RCC 7860 (cell line): ENCODE results near the gene MESP1.

Experiments
- DNase-seq: peaks from one replicate; pipeline ENCODE4 v3.0.0-alpha.2; 2015; ENCODE audit warnings: low spot score
- FAIRE-seq: peaks from 2 replicates; lab custom pipeline; 2012; peaks lifted over from hg19 to GRCh38; lab: Jason Lieb, UNC

Gene MESP1

DNA sequence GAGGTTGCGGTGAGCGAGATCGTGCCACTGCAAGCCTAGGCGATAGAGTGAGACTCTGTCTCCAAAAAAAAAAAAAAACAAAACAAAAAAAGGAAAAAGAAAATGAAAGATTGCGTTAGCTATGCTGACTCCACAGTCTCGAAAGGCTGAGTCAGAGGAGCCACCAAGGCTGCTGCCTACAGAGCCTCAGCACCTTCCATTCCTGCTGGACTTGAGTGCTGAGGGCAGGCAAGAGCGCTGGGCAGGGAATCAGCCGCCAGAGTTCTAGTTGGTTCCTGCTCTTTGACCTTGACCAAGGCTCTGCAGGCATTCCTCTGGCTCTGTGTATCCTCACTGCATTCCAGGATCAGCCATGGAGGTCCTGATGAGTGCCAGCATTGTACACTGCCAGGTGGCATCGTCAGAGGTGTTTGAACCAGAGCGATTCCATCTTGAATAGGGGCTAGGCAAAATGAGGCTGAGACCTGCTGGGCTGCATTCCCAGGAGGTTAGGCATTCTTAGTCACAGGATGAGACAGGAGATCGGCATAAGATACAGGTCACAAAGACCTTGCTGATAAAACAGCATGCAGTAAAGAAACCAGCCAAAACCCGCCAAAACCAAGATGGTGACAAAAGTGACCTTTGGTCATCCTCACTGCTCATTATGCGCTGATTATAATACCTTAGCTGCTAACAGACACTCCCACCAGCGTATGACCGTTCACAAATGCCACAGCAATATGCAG is 31.0 kb upstream of the MESP1 start:
- DNase-seq (peak; percentile 71), FAIRE-seq (peak; percentile 18)

DNA sequence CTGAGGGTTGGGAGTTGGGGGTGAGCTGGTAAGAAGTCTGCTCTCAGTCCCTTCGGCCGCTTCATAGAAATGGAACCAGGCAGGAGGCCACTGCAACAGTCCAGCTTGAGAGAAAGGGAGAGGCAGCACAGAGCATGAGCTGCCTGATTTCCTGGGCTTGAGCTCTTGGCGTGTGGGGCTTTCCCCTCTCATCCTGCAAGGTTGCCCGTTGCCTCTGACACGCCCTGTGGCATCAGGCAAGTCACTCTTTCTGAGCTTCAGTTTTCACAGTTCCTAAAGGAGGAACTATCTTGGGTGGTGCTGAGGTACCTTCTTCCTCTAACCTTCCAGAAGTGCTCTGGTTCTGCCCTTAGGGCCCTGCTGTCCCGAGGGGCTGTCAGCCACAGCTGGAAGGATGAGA is 30.0 kb upstream of the MESP1 start:
- DNase-seq (peak; percentile 45), FAIRE-seq (no peak)

DNA sequence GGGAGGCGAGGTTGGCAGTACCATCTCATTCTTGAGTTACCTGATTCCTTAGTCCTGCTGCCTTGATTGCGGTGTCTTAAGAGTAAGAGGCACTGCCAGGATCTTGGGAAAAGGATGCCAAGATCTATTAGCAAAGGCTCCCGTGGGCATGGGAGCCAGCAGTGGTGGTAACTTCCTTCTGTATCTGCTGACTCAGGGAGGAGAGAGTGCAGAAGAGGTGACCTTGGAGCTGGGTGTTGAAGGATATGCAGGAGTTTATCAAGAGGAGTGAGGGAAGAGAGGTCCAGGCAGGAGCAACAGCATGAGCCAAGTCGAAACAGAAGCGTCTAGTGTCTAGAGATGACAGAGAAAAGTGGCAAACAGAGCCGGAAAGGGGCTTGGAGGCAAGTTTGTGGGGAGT is 29.6 kb upstream of the MESP1 start:
- no peak for FAIRE-seq

DNA sequence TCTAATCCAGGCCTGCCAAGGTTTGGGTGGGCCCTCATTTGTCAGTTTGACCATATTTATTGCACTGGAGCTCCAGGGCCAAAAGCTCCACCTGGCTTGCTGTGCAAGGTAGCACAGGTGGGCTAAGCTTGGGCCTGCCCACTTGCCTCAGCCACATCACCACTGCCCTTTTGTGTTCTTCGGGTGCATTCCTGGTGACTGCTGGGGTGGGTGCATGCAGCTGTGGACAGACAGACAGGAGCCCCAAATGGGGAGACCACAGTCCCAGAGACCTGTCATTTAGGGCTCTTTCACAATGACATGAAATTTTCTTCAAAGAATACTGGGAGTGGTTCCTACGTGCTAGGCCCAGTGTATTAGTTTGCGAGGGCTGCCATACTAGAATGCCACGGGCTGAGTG is 27.8 kb upstream of the MESP1 start:
- FAIRE-seq = no peak
- DNase-seq = no peak

More for the DNA sequence above, 29.6 kb upstream of the MESP1 start:
- DNase-seq = no peak

DNA sequence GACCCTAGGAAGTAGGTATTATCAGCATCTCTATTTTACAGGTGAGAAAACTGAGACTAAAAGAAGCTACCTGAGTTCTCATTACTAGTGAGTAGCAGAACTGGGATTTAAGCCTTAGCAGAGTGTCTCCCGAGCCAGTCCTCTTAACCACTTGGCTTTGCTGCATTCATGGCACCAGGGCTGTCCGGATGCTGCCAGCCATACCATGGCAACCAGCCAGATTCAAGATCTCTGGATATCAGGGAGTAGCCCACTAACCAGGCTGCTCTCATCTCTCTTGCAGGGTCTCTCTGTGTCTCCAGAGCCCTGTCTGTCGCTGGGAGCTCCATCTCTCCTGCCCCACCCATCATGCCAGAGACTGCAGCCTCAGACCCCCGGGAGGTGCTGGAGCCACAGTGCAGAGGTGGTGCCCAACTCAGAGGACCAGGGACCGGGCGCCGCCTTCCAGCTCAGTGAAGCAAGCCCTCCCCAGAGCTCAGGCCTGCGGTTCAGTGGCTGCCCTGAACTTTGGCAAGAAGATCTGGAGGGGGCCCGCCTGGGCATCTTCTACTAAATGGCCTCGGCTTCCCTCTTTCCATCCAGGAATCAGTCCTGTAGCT is 26.8 kb upstream of the MESP1 start:
- DNase-seq = no peak
- FAIRE-seq = no peak

DNA sequence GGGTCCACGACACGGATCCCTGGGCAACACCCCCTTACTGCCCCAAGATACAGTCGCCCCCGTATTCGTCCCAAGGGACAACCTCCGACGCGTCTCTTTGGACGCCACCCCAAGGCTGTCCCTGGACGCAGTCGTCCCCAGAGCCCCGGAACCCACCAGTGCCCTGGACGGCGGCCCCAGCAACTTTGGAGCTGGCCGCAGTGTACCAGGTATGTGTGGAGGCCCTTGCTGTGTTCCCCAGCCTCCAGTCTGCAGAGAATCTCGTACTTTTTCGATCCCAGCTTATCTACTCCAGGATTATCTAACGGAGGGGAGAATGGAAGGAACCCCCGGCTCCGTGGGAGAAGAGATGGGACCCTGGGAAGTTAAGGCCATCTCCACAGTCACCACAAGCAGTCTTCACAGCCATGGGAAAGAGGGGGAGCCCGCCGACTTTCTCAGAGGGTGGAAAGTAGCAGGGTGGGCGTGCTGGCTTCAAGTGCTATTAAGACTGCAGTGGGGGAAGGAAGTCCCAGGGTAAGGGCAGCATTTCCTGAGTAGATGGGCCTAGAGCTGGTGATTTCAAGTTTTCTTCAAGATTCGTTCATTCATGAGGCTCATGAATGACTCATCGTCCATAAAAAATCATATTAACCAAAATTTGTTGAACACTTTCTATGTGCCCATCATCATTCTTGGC is 26.2 kb upstream of the MESP1 start:
- DNase-seq (no peak), FAIRE-seq (no peak)

DNA sequence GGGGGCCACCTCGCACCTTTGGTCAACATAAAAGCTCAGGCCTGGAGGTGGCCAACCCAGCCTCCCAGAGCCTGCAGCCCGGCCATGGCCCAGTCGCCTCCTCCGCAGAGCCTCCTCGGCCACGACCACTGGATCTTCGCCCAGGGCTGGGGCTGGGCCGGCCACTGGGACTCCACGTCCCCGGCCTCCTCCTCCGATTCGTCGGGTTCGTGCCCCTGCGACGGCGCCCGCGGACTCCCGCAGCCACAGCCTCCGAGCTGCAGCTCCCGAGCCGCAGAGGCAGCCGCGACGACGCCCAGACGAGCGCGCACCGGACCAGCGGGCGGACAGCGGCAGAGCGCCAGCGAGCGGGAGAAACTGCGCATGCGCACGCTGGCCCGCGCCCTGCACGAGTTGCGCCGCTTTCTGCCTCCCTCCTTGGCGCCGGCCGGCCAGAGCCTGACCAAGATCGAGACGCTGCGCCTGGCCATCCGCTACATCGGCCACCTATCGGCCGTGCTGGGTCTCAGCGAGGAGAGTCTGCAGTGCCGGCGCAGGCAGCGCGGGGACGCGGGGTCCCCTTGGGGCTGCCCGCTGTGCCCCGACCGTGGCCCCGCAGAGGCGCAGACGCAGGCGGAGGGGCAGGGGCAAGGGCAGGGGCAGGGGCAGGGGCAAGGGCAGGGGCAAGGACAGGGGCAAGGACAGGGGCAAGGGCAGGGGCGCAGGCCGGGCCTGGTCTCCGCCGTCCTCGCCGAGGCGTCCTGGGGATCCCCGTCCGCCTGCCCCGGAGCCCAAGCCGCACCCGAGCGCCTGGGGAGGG is 25.4 kb upstream of the MESP1 start, which contains the start of gene MESP2:
MESP2 (plus strand) TSS at position 59 of the 799 bp plus-strand sequence; CDS start at position 85, 26 bp downstream.
- FAIRE-seq (no peak), DNase-seq (no peak)

DNA sequence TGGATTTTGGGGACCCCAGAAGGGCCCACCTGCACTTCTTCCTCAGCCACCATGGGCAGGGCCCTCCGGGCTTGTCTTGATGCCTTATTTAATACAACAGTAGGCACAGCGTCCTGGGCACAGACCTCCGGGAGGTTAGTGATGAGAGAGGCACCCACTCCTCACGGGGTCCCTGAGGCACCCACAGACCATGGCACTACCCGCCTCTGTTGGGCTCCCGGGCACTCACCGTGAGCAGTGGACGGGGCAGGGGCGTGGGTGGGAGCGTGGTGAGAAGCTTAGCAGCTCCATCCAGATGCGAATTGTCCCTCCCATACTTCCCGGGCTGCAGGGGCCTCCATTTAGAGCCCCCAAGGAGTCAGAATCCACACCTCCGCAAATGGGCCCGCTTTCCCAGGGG is 24.8 kb upstream of the MESP1 start:
- DNase-seq = no peak
- FAIRE-seq = no peak

DNA sequence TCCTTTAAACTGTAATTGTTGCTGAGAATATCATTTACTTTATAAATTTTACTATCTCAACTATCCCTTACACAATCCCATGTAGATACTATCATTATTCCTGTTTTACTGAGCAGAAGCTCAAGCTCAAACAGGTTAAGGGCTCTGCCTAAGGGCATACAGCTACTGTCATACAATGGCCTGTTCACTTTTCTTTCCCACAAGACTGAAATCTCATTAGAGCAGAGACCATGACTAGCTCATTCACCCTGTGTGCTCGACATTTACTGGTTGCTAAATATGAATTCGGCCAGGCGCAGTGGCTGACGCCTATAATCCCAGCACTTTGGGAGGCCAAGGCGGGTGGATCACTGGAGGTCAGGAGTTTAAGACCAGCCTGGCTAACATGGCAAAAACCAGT is 23.4 kb upstream of the MESP1 start:
- no peak for DNase-seq

DNA sequence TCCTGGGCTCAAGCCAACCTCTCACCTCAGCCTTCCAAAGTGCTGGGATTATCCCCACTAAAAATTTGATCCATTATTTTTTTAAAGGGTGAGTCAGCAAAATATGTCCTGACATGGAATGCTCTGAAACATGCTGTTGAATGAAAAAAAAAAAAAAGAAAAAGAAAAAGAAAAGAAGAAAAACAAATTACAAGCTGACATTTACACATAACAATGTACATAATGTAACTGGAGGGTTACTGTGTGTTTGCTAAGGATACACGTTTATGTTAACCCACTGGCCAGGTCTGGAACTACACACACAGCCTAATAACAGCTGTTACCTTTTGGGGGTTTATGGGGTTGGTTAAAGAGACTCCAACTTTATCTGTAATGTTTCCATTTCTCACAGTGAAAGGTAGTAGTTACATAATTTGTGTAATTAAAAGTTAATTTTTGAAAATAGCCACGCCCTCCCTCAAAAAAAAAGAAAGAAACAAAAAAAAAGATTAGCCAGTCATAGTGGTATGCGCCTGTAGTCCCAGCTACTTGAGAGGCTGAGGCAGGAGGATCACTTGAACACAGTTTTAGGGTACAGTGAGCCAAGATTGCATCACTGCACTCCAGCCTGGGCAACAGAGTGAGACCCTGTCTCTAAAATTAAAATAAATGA is 22.0 kb upstream of the MESP1 start:
- no peak for FAIRE-seq
- no peak for DNase-seq

More for the DNA sequence above, 23.4 kb upstream of the MESP1 start:
- no peak for FAIRE-seq

DNA sequence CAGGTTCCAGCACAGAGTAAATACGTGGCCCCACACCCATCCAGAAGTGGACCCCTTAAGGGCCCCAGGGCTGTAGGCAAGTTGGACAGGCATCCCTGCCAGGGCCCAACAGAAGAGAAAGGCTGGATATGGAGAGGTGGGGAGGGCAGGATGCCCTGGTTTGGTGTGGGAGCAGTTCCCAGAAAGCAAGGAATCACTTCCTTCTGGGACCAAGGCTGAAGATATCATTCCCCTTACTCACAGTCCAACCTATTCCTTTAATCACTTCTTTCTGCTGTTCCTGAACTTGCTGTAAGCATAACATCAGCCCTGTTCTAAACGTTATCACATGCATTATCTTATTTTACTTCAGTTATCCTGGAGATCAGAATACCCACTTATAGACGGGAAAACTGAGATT is 19.0 kb upstream of the MESP1 start:
- no peak for DNase-seq
- FAIRE-seq = no peak

DNA sequence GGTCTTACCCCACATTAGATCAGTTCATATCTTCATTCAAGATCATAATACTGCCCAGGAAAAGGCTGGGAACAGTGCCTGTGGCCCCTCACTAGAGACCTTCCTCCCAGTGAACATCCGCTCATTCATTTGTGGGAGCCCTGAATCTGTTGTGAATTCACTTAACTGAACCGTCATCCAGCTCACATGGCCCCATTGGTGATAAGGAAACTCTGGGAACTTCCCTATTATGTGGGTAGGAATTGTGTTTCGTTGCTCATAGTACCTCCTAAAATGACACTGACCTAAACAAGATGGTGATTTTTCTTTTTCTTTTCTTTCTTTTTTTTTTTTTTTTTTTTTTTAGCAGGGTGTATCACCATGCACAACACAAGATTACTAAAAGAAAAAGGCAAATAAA is 18.3 kb upstream of the MESP1 start:
- no peak for DNase-seq

DNA sequence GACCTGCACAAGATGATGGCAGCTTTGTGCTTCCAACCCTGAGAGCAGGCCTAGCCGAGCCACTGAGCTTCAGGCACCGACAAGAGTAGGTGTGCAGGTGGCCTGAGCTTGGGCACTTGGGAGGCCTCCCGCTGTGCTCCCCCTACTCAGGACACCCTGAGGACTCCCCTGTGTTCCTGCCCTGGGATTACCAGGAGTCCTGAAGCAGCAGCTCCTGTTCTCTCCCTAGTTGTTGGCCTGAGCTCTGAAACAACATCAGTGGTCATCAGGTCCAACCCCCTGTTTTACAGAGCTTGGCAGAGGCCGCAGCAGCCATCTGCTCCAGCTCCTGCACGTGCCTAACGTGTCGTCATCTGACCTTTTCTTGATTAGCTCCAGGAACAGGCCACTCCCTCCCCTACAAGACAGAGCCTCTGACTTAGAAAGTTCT is 17.0 kb upstream of the MESP1 start:
- DNase-seq (no peak), FAIRE-seq (no peak)

More for the DNA sequence above, 18.3 kb upstream of the MESP1 start:
- no peak for FAIRE-seq

DNA sequence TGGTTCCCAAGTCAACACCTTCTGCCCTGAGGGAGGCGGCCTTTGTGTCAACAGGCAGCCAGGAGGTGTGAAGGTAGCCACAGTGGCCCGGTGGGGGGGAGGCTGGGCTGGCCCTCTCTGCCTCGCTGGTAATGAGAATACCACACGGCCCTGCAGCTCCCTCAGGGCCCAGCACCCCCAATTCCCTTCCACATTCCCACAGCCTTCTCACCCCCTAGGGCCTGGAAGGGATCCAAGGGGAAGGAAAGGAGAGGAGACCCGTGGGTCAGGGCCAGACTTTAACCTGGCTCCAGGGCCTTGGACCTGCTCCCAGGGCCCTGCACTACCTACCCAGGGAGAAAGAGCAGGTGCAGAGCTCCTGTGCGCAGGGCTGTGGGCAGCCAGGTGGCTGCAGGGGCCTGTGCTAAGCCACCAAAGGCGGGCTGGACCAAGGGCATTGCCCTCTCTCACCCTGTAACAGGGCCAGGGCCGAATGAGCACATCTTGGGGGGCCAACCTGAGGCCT is 16.4 kb upstream of the MESP1 start:
- FAIRE-seq (no peak), DNase-seq (no peak)

DNA sequence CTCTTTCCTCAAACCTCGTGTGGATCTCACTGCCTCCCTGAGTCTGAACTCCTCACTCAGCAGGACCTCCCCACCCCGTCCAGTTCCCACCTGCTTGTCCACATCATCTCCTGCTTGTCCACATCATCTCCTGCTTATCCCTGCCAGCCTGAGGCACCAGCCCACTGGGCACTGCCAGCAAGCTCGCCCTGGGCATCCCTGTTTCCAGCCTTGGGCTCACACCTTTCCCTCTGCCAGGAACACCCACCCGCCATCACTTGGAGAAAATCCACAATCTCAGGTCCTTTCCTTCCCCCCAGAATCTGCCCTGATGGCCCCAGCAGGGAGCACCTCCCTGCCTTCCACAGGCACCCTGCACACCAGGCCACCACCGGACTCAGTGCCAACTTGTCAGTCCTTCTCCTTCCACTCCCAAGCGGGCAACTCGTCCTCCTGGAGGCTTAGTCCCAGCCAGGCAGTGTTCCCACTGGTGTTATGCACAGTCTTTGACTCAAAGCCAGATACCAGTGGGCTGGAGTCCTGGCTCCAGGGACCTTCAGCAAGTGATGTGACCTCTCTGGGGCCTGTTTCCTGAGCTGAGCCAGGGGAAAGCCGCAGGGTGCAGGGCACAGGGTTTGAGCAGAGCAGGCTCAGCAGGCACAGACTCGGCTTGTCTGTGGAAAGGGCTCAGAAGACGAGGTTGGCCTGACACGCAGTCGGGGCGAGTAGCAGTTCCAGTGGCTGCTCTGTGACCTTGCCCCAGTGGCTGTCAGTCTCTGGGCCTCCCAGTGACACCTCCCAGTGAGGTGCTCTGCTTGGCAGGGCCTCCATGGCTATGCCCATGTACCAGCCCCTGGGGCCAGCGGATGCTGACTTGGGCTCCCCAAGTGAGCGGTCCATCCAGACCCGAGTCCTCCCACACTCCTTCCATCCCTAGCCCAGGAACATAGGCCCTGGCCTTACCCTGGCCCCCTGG is 15.6 kb upstream of the MESP1 start:
- no peak for DNase-seq
- FAIRE-seq = no peak

DNA sequence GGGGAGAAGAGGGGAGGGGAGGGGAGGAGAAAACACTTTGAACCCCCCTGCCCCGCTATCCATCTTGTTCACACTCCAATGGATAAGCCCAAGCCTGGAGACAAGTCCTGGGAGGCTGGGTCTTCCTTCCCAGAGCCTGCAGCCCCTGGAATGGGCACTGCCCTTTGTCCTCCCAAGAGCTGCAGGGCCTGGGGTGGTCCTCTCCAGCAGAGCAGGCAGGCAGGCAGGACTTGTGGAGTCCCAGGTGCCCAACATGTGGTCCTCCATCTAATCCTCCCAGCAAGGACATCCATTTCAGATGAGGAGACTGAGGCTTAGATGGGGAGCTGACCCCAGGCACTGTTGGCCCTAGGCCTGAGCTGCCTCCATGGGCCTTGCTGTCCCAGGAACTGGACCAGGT is 14.6 kb upstream of the MESP1 start:
- no peak for FAIRE-seq
- DNase-seq = no peak

DNA sequence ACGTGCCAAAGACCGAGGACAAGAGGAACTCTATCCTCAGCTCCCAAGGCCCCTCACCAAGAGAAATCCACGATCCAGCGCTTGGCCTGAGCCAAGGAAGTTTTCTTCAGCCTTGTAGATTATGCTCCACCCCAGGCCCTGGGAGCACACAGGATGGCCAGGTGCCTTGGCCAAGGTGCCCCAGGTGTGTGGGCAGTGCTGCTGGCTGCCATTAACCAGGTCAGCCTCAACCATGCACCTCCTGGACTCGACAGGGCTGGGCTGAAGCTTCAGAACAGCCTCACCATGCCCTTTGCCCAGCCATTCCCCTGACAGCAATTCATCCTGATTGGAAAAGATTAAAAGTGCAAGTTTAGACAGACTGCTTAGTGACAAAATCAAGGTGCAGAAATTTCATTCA is 10.9 kb upstream of the MESP1 start:
- FAIRE-seq = no peak
- no peak for DNase-seq

DNA sequence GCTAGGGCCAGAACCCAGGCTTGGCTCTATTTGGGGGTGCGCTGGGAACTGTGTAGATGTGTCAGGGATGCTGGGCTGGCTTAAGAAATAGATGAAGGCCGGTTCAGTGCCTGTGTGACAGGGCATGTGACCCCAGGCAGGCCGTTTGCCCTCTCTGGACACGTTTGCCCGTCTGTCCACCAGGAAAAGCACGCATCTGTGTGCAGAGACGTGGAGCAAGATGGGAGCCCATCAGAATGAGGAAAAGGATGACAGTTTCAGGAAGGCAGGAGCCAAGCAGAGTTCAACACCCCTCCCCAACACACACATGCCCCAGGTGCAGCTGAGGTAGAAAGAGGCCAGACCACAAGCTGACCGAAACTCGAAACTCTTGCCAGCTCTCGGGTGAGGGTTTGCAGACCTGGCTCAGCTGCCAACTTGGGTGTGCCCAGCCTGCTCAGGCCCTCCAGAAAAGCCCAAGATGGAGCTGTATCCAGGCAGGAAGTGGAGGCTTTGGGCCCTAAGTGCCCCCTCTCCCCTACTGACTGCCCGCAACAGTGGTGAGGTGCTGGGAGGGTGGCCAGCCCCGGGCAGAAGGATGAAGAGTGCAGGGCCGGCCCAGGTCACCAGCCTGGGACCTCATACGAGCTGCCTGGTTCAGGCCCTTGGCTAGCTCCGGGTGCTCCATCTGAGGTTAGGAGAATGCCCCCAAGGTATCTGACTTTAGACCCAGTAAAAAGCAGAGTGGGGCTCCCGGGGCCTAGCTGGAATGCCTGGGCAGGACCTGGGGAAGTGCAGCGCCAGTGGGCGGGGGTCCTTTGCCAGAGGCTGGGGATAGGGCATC is 10.2 kb upstream of the MESP1 start:
- FAIRE-seq = no peak

More for the DNA sequence above, 10.2 kb upstream of the MESP1 start:
- DNase-seq = no peak
